GM18505 (cell line): ENCODE results near the gene GNA15.

Experiments used
- ATAC-seq: cut with Tn5 transposase; IDR thresholded peaks from one replicate; pipeline ENCODE4 v1.9.1; 2021; ENCODE audit not compliant: unreplicated experiment
- POLR2A ChIP-seq: IDR thresholded peaks from 4 replicates; pipeline ENCODE4 v1.6.1; 2011; ENCODE audit warnings: borderline replicate concordance; ENCODE audit not compliant: insufficient read depth, insufficient read length; ENCODE audit errors: extremely low read depth

The GNA15 gene

DNA sequence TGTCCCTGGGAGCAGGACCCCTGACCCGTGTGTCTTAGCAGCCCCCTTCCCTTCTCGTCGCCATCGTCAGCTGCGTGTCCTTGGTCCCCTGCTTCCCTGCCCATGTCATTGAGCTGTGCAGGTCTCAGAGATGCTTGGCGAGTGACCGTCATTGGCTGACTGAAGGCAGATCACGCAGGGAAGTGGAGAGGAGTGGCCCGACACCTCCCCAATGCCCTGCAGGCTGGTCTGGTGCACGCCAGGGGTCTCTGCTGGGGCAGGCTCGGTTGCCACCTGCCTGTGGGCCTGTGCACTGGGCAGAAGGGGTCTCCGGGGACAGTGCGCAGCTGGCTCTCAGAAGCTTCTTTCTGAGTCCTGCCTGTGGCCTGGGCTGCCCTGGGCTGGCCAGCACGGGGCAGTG lies 35.5 kb upstream of the GNA15 start:
- no peak for TF ChIP-seq POLR2A
- no peak for ATAC-seq

DNA sequence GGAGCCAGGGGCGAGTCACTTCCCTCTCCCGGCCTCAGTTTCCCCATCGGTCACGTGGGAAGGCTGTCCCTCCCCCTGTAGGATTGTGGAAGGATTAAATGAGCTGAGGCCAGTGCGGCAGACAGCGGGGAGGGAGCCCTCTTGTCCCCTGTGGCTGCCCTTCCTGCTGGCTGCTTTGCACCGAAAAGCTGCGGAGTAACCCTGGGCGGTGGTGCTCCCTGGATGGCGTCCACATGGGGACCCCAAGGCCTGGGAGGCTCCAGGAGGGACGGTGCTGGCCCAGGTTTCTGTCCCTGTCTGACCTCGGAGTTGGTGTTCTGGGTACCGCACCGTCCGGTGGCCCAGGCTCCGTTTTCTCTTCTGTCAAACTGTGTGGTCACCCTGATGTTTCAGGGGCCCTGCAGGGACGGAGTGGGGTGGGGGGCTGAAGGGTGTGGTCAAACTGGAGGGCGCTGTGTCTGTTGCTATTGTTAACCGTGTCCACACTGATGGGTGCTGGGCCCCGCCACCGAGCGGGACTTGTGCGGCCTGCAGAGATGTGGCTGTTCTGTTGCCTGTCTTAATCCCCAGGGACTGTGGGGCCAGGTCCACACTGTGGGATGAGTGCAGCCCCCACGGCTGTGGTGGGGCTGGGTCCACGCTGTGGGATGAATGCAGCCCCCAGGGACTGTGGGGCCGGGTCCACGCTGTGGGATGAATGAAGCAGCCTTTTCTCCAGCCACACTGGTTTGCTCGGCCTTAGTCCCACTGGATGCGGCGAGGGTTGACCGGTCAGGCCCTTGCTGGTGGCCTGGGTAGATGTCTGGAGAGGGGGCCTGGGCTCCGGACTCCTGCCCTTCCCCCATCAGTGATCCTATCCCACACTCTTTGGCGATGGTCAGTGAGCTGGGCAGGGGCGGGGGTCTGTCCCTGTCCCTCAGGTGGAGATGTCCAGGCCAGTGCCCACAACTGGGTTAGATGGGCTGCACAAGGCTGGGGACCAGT lies 34.8 kb upstream of the GNA15 start:
- no peak for TF ChIP-seq POLR2A
- no peak for ATAC-seq

DNA sequence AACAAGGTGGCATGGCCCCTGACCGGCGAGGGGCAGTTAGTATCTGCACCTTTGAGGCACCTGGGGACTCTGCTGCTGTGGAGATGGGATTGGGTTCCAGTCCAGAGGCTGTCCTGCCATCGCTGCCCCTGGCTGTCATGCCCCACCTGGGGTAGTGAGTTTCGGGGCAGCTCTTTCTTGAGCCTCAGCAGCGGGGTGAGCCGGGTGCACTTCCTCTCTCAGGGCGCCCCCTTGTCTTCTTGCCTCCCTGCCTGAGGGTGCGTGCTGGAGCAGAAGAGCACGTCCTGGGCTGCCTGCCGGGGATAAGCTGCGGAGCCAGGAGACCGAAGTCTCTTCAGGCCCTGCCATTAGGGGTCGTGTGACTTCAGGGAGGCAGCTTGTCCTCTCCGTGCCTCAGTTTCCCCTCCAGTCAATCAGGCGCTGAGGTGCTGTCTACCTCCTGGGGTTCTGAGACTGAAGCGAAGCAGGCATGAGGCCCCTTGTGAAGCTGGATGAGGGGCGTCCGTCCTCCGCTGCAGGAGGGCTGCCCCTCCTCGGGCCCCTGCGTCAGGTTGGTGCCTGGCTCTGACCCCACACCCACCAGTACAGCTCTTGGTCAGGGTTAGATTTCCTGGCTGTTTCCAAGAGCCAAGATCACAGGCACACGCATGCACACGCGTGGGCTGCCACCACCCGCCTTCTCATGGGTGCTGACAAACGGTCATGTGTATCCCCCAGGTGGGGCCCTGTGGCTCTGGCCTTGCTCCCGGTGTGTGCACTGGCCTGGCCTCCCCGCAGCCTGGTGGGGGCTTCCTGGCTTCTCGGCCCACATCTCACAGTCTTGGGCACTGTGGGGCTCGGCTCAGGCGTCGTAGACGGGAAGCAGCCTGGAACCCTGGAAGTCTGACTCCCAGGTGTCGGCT lies 33.3 kb upstream of the GNA15 start:
- no peak for TF ChIP-seq POLR2A

DNA sequence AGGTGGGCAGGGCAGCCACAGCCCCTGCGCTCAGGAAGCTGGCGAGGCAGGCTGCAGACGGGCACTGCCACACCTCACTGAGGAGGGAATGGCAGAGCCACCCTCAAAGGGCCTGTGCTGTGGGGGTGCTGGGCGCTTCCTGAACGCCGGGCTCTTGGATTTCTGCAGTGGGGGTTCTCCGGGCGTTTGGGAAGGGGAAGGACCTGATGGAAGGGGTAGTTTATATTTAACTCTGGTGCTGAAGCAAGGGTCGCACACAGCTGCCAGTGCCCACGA lies 31.2 kb upstream of the GNA15 start:
- ATAC-seq, result no peak
- TF ChIP-seq POLR2A, result no peak

More for the DNA sequence above, 33.3 kb upstream of the GNA15 start:
- ATAC-seq, result no peak

DNA sequence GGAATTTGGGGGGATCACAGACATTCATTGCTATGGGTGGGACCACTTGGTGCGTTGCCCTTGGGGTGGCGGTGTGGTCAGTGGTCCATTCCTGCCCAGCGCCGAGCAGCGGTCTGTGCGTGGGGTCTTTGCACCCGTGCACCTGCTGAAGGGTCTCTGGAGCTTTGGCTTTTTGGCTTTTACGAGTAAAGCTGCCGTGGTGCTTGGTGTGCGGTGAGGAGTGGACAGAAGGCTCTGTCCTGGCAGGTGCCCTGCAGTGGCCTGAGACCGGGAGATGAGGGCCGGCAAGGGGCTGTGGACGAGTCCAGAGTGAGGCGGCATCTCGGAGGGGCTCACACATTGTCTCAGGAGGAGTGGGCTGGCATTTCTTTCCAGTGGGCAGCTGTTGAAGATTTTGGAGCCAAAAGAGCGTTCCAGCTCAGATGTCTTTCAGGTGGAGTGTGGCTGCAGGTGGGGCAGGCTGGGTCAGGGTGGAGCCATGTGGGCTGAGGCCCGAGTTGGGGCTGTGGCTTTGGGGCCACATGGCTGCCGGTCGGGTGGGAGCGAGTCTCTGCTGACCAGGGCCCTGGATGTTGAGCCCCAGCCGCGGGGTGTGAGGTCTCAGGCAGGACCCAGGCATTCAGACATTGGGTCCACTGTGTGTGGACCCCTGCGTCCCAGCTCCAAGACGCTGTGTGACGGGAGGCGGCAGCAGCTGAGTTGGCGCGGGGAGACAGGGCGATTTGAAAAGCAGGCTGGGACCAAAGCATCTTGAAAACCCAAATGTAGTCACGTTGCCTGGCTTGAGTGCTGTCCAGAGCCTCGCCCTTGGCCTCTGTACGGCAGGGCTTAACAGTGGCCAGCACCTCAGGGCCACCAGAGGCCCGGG lies 30.0 kb upstream of the GNA15 start:
- TF ChIP-seq POLR2A, result no peak
- no peak for ATAC-seq

DNA sequence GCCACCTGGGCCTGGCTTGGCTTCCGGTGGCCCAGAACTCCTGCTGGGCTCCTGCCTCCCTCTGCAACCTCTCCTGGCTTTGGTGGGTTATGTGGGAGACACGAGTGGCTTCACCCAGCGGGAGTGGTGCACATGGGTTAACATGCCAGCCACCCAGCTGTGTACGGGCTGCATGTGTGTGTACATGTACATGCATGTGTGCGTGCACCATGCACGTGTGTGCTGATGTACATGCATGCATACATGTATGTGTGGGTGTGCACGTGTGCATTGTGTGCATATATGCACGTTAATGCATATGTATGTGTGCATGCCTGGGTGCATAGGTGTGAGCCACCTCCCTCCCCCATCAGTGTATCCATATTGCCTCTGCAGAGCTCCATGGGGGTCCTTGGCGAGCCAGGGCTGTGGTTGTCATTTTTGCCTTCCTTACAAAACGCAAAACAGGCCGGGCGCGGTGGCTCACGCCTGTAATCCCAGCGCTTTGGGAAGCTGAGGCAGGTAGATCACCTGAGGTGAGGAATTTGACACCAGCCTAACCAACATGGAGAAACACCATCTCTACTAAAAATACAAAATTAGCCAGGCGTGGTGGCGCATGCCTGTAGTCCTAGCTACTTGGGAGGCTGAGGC lies 29.2 kb upstream of the GNA15 start:
- no peak for ATAC-seq

DNA sequence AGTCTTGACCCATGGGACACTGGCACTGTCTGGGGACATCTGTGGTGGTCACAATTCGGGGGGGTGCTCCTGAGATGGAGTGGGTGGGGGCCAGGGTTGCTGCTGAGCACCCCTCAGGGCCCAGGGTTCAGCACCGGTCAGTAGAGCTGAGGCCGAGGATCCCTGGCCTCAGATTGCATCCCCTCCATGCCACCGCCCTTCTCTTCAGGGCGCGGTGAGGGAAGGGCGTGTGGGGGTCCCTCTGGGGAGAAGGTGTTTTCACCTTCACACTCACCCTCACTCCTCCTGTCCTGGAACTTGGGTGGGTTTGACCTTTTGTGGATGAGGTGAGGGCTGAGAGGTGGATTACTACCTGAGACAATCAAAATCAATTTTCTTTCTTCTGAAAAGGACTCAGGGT lies 28.2 kb upstream of the GNA15 start:
- no peak for ATAC-seq

More for the DNA sequence above, 29.2 kb upstream of the GNA15 start:
- TF ChIP-seq POLR2A, result no peak

DNA sequence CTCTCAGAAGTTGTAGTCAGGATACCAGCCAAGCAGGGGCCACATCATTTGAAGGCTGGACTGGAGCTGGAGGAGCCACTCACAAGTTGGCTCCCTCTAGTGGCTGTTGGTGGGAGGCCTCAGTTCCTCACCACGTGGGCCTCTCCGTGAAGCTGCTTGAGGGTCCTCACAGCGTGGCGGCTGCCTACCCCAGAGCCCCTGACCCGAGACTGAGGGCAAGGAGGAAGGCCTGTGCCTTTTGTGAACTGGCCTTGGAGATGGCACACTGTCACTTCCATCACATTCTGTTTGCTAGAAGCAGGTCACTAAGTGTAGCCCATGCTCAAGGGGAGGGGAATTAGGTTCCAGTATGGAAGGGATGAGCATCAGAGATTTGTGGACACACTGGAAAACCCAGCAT lies 27.1 kb upstream of the GNA15 start:
- TF ChIP-seq POLR2A, result no peak
- ATAC-seq, result no peak

More for the DNA sequence above, 28.2 kb upstream of the GNA15 start:
- no peak for TF ChIP-seq POLR2A

DNA sequence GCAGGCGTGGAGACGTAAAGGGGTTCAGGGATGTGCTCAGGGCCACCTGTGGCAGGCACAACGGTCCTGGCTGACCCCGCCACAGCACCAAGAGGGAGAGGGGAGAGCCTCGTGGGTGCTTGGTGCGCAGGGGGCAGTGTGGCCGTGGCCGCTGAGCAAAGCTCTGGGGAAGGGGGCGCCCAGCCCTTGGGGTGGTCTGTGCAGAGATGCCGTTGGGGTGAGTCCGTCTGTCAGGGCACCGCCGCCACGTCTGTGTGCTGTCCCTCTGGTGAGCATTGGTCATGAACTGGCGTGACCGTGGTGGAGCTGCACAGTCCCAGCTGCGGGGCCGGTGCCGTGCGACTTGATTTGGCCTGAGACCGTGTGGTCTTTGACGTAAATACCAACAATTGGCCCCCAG lies 26.3 kb upstream of the GNA15 start:
- no peak for TF ChIP-seq POLR2A
- ATAC-seq, result no peak

DNA sequence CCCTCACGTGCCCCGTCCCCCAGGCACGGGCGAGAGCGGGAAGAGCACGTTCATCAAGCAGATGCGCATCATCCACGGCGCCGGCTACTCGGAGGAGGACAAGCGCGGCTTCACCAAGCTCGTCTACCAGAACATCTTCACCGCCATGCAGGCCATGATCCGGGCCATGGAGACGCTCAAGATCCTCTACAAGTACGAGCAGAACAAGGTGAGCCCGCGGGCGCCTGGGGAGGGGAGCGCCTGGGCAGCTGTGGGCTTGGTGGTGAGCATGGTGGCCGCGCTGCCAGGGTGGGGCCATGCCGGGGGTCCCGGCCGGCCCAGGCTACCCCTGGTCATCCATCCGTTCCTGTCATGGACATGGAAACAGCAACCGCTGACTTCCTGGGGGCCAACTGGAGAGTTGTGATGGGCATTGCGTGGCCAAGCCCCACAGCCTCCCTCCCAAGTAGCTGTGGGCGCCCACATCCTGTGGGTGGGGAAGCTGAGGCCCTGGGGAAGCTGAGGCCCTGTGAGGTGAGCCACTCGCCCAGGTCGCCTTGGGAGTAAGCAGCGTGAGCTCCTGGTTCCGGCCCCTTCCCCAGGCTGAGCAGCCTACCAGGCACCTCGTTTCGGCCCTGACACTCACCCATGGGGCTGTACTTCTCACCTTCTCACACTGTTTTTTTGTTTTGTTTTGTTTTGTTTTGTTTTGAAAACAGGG lies 25.6 kb upstream of the GNA15 start:
- ATAC-seq, result no peak
- TF ChIP-seq POLR2A, result no peak

DNA sequence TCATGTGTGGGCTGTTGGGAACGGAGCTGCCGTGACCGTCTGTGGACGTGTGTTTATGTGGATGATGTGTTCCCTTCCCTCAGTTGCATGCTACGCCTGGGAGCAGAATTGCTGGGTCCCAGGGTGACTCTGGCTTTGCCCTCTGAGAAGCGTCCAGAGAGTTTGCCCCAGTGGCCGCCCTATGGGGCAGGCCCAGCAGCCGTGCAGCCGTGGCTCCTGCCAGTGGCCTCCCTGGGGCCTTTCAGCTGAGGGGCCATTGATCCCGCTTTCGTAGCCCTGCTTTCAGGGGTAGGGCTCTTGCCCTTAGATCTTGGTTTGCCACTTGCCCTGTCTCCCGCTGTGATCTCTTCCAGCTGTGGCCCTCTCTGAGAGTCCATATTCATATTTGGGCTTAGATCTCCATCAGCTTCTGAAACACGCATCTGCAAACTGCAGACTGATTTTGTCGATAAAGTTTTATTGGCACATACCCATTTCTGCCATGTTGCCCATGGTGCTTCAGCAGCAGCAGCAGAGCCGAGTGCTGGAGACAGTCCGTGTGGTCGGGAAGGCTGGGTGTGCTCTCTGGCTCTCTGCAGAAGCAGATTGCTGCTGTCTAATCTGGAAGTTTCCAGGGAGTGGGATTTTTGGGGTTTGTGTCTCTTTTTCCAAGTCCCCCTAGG lies 24.1 kb upstream of the GNA15 start:
- no peak for TF ChIP-seq POLR2A
- ATAC-seq, result no peak
